Measurements from ENCODE around the gene PRRC2B.
A peak's percentile ranks its signal among the peaks of the same experiment; 100 is the strongest.
"Not testable (repeated sequence)": the region's sequence is repeated elsewhere in the genome, so short reads cannot be mapped to it uniquely, and the experiment has no call there.

PRRC2B gene

GRCh38 chr9:131472085-131472484 is 78.2 kb downstream of the PRRC2B start:
- DNase-seq (ENCODE audit: low spot score): not testable (repeated sequence)

GRCh38 chr9:131473198-131473885 is 79.5 kb downstream of the PRRC2B start:
- peak; percentile 52 for DNase-seq (ENCODE audit: low spot score)

GRCh38 chr9:131473891-131474290 is 80.0 kb downstream of the PRRC2B start:
- peak; percentile 49 for DNase-seq (ENCODE audit: low spot score)

- DNase-seq (ENCODE audit: low spot score): peak; percentile 53
Observed at GRCh38 chr9:131474711-131475110, 80.8 kb downstream of the PRRC2B start.

GRCh38 chr9:131475111-131475955 is 81.4 kb downstream of the PRRC2B start:
- DNase-seq (ENCODE audit: low spot score): peak; percentile 64

GRCh38 chr9:131475956-131476776 is 82.3 kb downstream of the PRRC2B start:
- peak; percentile 51 for DNase-seq (ENCODE audit: low spot score)

- no peak for DNase-seq (ENCODE audit: low spot score)
Observed at GRCh38 chr9:131476777-131477345, 83.0 kb downstream of the PRRC2B start.

- no peak for DNase-seq (ENCODE audit: low spot score)
Observed at GRCh38 chr9:131477367-131477766, 83.5 kb downstream of the PRRC2B start.

- no peak for DNase-seq (ENCODE audit: low spot score)
Observed at GRCh38 chr9:131477816-131478419, 84.0 kb downstream of the PRRC2B start.

- no peak for DNase-seq (ENCODE audit: low spot score)
Observed at GRCh38 chr9:131478421-131478868, 84.6 kb downstream of the PRRC2B start.

GRCh38 chr9:131478911-131479310 is 85.0 kb downstream of the PRRC2B start:
- no peak for DNase-seq (ENCODE audit: low spot score)

- no peak for DNase-seq (ENCODE audit: low spot score)
Observed at GRCh38 chr9:131480258-131480657, 86.4 kb downstream of the PRRC2B start.

GRCh38 chr9:131481441-131482342 is 87.8 kb downstream of the PRRC2B start:
- DNase-seq (ENCODE audit: low spot score): no peak

GRCh38 chr9:131482343-131483006 is 88.6 kb downstream of the PRRC2B start:
- DNase-seq (ENCODE audit: low spot score): no peak

GRCh38 chr9:131483319-131484050 is 89.6 kb downstream of the PRRC2B start:
- no peak for DNase-seq (ENCODE audit: low spot score)

GRCh38 chr9:131484051-131484445 is 90.2 kb downstream of the PRRC2B start:
- no peak for DNase-seq (ENCODE audit: low spot score)

GRCh38 chr9:131484560-131485185 is 90.8 kb downstream of the PRRC2B start:
- DNase-seq (ENCODE audit: low spot score): no peak

- DNase-seq (ENCODE audit: low spot score): no peak
Observed at GRCh38 chr9:131485206-131485605, 91.3 kb downstream of the PRRC2B start.
